GM19397 (cell line): ENCODE data around the gene CD99.

ENCODE experiments used
- ATAC-seq: cut with Tn5 transposase; IDR thresholded peaks from one replicate; pipeline ENCODE4 v1.9.1; 2021; ENCODE audit warnings: mild to moderate bottlenecking, moderate library complexity; ENCODE audit not compliant: unreplicated experiment

Gene CD99, protein sequence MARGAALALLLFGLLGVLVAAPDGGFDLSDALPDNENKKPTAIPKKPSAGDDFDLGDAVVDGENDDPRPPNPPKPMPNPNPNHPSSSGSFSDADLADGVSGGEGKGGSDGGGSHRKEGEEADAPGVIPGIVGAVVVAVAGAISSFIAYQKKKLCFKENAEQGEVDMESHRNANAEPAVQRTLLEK

DNA sequence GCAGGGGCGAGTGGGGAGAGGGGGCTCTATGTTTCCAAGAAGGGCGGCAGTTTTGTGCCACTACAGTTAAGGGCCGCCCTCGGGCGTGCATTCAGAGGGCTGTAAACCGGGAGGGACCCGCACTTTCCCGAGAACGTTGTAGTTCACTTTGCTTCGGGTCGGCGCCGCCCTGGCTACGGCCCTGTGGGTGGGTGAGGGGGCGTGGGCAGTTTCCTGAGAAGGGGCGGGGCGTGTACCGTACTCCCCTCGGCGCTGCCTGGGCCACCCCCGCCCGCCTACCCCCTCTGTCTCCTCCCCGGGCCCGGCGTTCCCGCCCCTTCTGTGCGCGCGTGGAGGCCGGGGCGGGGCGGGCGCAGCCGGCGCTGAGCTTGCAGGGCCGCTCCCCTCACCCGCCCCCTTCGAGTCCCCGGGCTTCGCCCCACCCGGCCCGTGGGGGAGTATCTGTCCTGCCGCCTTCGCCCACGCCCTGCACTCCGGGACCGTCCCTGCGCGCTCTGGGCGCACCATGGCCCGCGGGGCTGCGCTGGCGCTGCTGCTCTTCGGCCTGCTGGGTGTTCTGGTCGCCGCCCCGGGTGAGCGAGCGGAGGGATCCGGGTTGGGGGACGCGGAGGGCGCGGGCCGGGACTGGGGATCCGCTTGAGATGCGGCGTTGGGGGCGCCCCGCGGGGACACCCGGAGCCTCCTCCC is at the start of gene CD99:
TSS of gene CD99 (plus strand) at position 440 of the 687 bp plus-strand sequence. CDS start at position 506, 66 bp downstream.
- ATAC-seq: peak; percentile 92

DNA sequence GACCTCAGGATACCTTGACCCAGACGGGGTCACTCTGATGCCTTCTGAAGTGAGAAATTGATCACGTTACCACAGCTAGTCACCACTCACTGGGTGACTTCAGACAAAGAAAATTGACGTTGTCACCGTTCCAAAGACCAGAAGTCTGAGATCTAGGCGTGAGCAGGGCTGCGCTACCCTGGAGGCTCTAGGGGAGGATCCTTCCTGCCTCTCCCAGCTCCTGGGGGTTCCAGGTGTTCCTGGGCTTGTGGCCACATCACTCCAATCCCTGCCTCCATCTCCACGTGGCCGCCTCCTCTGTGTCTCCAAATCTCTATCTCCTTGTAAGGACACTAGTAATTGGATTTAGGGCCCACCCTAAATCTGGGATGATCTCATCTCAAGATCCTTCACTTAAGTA is 48.9 kb upstream of the CD99 start:
- ATAC-seq: no peak

GRCh38 chrX:2642791-2643190 is 48.3 kb upstream of the CD99 start:
- ATAC-seq: no peak

DNA sequence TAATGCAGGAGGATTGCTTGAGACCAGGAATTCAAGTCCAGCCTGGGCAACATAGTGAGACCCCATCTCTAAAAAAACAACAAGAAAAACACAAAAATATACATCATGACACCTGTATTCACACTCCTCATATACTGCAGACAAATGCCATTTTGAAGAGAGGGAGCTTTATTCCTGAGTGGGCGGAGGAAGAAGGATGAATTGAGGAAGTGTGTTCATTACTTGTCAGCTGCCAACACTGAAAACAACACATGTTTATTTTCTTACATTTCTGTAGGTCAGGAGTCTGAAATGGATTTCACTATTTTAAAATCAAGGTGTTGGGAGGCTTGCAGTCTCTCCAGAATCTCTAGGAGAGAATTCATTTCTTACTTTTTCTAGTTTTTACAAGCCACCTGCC is 47.2 kb upstream of the CD99 start:
- no peak for ATAC-seq

DNA sequence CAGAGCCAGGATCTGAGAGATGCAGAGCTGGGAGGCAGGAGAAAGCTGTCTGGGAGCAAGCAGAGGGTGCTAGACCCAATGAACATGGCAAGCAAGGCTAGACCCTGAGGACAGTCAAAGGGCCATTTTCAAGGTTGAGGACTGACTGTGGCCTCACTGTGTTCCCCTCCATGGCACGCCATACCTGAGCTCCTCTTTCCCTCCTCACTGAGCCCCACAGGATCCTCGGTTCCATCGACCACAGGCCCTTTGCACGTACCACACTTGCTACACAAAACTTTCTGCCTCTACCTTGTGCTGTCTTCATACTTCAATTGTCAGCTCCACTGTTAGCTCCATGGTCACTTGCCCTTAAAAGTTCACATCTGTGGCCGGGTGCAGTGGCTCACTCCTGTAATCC is 45.5 kb upstream of the CD99 start:
- ATAC-seq: no peak

DNA sequence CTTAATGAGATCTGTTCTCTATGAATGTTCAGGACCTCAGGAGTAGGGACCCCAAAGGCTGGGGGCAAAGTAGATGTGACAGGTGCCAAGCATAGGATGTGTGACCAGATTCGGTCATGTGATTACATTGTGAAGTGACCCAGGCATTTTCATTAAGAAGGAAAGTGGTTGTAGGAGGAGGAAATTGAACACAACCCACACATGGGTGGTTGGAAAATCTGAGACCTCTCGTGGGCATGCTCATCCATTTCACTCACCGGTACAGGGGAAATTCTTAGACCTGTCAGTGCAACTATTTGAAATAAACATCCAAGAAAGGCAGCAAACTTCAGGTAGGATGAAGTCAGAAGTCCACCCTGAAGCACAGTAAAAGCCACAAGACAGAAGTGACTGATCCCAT is 43.5 kb upstream of the CD99 start:
- ATAC-seq: no peak

- ATAC-seq: no peak
Observed at GRCh38 chrX:2650037-2650436, 41.1 kb upstream of the CD99 start.

DNA sequence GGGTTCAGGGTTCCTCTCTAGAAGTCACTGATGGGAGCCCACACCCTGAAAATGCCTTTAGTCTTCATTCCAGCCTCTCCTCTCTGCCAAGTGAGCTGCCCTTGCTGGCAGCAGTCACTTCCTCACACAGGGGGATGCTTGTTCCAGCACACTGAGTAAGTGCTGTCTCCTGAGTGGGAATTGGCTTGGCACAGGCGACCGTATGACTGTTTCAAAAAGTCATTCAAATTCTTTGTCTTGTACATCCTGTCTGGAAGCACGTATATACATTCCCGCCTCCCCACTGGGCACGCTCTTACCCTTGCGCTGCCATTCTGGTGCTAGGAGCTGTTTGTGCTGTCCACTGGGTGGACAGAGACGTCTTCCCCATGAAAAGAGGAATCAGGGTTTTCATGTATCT is 40.2 kb upstream of the CD99 start:
- no peak for ATAC-seq

- ATAC-seq: no peak
Observed at GRCh38 chrX:2652106-2652505, 39.0 kb upstream of the CD99 start.

DNA sequence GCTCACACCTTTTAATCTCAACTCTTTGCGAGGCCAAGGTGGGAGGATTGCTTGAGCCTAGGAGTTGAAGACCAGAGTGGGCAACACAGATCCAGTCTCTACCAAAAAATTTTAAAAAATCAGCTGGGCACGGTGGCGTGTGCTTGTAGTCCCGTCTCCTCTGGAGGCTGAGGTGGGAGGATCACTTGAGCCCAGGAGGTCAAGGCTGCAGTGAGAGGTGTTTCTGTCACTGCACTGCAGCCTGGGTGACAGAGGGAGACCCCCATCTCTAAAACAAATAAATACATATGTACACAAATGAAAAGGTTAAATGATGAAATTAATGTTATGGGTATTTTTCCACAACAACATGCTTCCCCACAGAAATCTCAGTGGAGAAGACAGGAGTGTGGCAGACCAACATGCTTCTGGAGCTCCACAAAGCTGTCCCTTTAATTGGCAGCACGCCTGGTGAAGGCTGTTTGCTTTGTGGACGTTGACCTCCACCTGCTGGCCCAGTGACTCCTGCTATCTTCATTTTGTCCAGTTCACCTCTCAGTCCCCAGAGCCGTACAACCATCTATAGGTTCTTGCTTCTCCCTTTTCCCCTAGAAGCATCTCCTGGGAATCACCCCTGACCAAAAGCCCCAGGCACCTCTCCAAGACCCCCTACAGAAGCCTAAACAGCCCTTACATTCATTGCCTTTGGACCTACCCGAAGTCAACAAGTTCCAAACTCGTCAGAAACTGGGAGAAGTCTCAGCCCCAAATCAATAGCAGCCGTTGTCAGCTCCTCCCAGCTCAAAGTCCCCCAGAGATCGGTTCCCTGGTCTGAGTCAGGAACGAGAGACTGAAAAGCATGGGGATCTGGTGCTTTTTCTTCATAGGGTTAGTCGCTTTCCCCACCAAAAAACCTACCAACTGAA is 36.4 kb upstream of the CD99 start:
- ATAC-seq: no peak

GRCh38 chrX:2656257-2656836 is 34.7 kb upstream of the CD99 start:
- ATAC-seq: no peak

DNA sequence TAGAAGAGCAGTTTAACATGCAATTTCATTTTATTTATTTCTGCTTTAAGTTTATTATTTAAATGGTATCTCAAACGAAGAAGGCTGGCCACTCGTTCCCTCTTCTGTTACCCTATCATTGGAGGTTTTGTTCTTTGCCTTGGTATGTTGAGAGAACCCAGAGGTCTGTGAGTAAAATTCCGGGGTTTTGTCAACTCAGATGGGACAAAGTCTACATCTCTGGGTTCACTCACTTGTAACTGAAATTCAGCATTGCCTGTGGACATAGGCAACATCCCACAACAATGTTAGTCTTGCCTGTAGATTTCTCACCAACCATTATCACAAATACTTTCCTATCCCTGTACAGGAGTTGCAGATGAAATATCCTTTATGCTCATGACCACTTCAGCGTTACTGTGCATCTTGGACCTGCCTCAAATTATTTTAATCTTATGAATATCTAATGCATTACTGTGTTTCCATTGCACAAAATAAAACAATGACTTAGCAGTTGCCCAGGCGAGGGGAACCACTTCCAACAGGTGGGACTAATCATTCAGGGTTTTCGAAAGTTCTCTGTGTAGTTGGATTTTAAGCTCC is 33.5 kb upstream of the CD99 start:
- ATAC-seq: no peak

DNA sequence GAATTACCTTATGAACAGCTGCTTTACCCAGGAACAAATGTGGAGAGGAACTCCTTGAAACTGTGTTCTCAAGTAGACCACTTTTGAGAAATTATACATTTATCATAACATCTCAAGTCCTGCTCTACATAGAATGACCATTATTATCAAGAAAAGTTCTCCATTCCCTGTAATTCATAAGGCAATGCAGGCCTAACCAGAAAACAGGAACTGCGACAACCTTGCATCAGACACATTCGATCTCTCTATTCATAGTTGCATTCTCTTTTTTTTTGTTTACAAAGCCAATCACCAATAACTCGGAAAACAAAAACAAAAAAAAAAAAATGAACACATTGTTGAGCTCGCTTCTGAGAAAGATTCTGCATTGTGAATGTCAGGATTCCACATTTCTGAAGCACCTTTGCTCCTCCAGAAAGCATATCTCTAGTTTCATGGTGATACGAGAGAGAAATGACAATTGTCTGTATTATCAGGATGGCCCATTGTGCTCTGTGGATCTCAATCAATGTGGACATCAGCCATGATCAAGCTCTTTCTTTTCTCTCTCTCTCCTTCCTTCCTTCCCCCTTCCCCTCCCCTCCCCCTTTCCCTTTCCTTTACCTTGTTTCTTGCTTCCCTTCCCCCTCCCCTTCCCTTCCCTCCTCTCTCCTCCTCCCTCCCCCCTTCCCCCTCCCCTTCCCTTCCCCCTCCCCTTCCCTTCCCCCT is 32.4 kb upstream of the CD99 start:
- no peak for ATAC-seq

DNA sequence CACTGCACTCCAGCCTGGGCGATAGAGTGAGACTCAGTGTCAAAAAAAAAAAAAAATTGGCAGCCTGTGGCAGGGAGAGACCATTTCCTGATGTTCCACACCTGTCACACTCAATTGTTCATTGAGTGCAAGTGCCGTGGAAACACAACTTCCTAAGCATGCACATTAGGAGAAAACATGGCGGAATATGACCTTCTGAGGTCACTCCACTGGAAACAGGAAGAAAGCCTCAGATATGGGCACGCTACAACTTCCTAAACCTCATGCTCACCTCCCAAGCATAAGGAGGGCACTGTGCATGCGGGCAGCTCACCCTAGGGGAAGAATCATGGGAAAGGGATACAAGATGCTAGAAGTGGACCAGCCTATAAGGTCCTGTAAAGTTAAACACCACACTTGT is 28.5 kb upstream of the CD99 start:
- no peak for ATAC-seq

DNA sequence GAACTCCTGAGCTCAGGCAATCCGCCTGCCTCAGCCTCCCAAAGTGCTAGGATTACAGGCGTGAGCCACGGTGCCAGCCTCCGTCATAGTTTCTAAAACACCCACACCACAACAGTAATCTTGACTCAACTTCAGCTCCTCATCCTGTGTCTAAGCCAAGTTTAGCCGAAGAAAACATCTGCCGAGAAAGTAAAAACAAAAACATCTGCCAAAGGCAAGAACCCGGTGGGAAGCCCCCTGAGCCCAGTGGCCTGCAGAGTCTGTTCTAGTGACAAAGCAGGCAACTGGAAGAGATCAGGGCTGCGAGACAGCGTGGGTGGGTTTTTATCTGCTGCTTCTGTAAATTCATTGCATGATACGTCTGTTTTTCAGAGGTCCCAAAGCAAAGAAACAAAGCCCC is 26.6 kb upstream of the CD99 start:
- ATAC-seq: no peak

- ATAC-seq: no peak
Observed at GRCh38 chrX:2665387-2666304, 25.4 kb upstream of the CD99 start.

DNA sequence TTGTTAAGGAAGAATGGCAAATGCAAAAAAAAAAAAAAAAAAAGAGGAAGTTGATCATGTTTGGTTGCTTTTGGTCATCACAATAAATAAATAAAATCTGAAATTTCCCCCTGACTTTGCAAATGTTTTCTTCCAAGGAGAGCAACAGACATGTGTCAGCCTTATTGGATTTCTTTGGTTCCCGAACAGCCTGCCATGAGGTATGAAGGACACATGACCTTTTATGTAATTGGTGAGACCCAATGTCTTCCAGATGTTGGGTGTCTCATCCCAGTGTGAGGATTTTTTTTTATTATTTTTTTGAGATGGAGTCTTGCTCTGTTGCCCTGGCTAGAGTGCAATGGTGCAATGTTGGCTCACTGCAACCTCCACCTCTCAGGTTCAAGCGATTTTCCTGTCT is 24.6 kb upstream of the CD99 start:
- no peak for ATAC-seq

DNA sequence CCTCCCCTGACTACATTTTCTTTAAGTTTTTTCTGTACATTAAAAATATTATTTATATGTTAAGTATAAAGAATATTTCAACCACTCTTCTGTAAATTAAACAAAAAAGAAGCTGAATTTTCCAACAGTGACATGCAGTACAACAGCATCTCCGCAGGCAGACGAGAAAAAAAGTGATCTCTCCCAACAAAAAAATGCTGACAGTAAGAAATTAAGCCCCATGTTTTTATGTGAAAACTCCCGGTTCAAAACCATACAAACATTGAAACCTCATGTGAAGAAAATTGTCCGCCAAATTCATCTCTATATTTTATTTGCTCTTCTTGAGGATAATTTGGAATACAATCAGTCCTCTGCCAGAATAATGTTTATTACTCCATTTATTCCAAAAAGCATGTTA is 20.1 kb upstream of the CD99 start:
- no peak for ATAC-seq

DNA sequence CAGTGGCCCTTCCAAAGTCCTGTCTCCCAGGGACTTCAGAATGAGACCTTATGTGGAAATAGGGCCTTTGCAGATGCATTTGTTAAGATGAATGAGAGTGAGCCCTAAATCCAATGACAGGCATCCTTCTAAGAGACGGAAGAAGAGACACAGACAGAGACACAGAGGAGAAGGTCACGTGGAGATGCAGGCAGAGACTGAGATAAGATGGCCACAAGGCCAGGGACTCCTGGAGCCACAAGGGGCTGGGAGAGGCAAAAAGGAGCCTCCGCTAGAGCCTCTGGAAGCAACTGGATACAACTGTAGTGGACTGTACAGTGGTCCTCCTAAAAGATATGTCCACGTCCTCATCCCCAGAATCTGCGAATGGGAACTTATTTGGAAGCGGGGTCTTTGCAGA is 19.0 kb upstream of the CD99 start:
- no peak for ATAC-seq

GRCh38 chrX:2673611-2674010 is 17.5 kb upstream of the CD99 start:
- no peak for ATAC-seq
